IPS-20b (cell line): ENCODE results near the gene EPAS1.

Experiments used
- H3K27ac ChIP-seq: one replicate; pipeline ENCODE4 v1.5.1; 2013; ENCODE audit warnings: low read length
- H3K27me3 ChIP-seq: 2 replicates; pipeline ENCODE4 v1.6.1; 2013; ENCODE audit warnings: mild to moderate bottlenecking, low read length, inconsistent platforms; ENCODE audit not compliant: insufficient read depth
- H3K36me3 ChIP-seq: 2 replicates; pipeline ENCODE4 v1.6.1; 2013; ENCODE audit warnings: low read depth, mild to moderate bottlenecking, inconsistent platforms, low read length, moderate library complexity; ENCODE audit not compliant: insufficient read depth
- H3K4me1 ChIP-seq: 2 replicates; pipeline ENCODE4 v1.6.1; 2013; ENCODE audit warnings: mild to moderate bottlenecking, control low read depth, inconsistent platforms, low read length, moderate library complexity; ENCODE audit not compliant: insufficient read depth
- H3K4me3 ChIP-seq: 2 replicates; pipeline ENCODE4 v1.5.1; 2013; ENCODE audit warnings: mild to moderate bottlenecking, low read length, inconsistent platforms
- H3K9ac ChIP-seq: 2 replicates; pipeline ENCODE4 v1.6.1; 2013; ENCODE audit warnings: low read depth, mild to moderate bottlenecking, inconsistent platforms, low read length, moderate library complexity
- H3K9me3 ChIP-seq: 2 replicates; pipeline ENCODE4 v1.6.1; 2013; ENCODE audit warnings: mild to moderate bottlenecking, low read depth, low read length, inconsistent platforms; ENCODE audit not compliant: insufficient read depth

The EPAS1 gene

DNA sequence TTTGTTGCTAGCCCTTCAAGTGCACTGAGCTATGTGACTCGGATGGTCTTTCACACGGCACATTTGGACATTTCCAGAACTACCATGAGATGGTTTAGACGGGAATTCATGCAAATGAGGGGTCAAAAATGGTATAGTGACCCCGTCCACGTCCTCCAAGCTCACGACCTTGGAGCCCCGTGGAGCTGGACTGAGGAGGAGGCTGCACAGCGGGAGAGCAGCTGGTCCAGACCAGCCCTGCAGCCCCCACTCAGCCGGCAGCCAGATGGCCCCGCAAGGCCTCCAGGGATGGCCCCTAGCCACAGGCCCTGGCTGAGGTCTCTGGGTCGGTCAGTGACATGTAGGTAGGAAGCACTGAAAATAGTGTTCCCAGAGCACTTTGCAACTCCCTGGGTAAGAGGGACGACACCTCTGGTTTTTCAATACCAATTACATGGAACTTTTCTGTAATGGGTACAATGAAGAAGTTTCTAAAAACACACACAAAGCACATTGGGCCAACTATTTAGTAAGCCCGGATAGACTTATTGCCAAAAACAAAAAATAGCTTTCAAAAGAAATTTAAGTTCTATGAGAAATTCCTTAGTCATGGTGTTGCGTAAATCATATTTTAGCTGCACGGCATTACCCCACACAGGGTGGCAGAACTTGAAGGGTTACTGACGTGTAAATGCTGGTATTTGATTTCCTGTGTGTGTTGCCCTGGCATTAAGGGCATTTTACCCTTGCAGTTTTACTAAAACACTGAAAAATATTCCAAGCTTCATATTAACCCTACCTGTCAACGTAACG lies 88.8 kb downstream of the EPAS1 start:
- H3K27ac ChIP-seq: no peak overlapping the region
- no peak overlapping the region for H3K4me3 ChIP-seq
- no peaks in the 10 kb centered on the region for H3K4me1 ChIP-seq
- no peak overlapping the region for H3K9ac ChIP-seq
- no peaks in the 10 kb centered on the region for H3K9me3 ChIP-seq
- H3K27me3 ChIP-seq: no peaks in the 10 kb centered on the region
- no peaks in the 10 kb centered on the region for H3K36me3 ChIP-seq

DNA sequence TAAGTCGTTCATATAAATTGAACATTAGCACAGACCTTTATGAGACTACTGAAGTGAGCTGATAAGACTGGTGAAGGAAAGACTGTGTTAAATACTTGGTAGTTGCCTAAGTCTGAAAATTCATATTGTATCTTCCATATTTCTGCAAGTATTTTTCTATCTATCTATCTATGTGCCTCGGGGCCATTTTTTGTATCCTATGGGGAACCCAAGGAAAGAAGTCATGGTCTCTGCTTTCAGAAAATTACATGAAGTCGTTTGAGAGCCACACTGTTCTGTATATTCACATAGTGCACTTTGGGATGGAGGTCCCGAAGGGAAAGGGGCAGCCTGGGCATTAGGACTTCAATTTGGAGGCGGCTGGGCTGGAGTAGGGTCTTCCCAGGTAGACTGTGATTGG lies 89.6 kb downstream of the EPAS1 start:
- Histone ChIP-seq H3K36me3 (no peaks in the 10 kb centered on the region), H3K27ac (no peak overlapping the region), H3K9ac (no peak overlapping the region), H3K27me3 (no peaks in the 10 kb centered on the region), H3K9me3 (no peaks in the 10 kb centered on the region), H3K4me1 (no peaks in the 10 kb centered on the region), H3K4me3 (no peak overlapping the region)

DNA sequence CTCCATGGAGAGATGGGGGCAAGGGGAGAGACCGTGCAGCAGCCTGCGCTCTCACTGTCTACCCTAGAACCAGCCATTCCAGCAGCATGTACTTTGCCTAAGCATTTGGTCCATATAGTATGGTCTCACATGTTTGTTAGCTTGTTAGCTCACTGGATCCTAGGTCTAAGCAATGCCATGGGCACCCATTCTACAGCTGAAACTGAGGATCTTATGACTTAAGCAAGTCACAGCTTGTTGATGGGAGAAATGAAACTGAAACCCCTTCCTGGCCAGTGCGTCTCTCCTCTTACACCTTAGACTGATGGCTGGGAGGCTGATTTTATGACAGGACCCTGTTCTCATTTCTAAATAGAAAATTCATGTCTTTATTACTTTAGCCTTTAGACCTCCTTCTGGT lies 90.1 kb downstream of the EPAS1 start:
- Histone ChIP-seq H3K9me3 (no peaks in the 10 kb centered on the region), H3K36me3 (no peaks in the 10 kb centered on the region), H3K27ac (no peak overlapping the region), H3K9ac (no peak overlapping the region), H3K27me3 (no peaks in the 10 kb centered on the region), H3K4me1 (no peaks in the 10 kb centered on the region), H3K4me3 (no peak overlapping the region)

DNA sequence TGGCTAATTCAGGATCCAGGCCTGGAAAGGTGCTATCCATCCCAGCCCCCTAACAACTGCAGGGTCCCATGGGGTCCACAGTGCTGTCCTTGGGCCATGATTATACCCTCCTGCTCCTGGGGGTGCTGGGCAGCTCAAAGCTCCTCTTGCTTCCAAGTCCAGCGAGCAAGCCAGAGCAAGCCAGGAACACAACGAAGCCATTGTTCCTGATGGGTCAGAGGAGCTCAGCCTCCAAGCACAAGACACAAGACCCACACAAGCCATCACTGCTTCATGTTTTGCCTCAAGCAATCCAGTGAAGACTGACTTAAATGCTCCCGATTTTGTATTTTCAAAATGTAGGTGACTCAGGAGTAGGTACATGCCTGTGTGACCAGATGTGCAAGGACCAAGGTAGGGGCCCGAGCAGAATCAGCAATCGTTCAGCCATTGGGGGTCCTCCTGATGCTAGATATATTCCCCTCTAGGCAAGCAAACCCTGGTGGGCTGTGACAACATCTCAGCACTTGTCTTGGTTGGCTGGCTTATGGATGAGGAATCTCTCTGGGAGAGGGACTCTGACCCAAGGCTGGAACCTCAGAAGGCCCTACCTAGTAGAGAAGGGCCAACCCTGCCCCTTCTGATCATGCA lies 90.8 kb downstream of the EPAS1 start:
- H3K4me1 ChIP-seq: no peaks in the 10 kb centered on the region
- H3K4me3 ChIP-seq: no peak overlapping the region
- H3K9me3 ChIP-seq: no peaks in the 10 kb centered on the region
- no peaks in the 10 kb centered on the region for H3K27me3 ChIP-seq
- H3K36me3 ChIP-seq: no peaks in the 10 kb centered on the region
- H3K27ac ChIP-seq: no peak overlapping the region
- no peak overlapping the region for H3K9ac ChIP-seq

DNA sequence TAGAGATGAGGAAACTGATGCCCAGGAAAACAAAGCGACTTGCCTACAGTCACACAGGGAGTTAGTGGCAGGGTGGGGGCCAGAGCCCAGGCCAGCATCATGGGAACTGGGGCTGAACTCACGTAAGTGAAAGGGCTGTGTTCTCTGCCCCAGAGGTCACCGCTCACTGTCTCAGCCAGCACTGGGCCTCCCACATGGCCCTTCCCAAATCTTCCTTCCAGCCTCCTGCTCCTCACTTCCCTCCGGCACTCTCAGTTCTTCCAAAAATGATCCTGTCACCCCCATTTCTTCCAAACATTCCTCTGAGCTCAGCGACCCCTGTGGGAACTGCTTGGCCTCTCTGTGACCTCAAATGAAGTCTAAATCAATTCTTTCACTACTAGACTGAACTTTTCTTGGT lies 91.7 kb downstream of the EPAS1 start:
- no peaks in the 10 kb centered on the region for H3K36me3 ChIP-seq
- no peaks in the 10 kb centered on the region for H3K27me3 ChIP-seq
- no peaks in the 10 kb centered on the region for H3K9me3 ChIP-seq
- H3K27ac ChIP-seq: no peak overlapping the region
- no peak overlapping the region for H3K4me3 ChIP-seq
- no peak overlapping the region for H3K9ac ChIP-seq
- H3K4me1 ChIP-seq: no peaks in the 10 kb centered on the region

DNA sequence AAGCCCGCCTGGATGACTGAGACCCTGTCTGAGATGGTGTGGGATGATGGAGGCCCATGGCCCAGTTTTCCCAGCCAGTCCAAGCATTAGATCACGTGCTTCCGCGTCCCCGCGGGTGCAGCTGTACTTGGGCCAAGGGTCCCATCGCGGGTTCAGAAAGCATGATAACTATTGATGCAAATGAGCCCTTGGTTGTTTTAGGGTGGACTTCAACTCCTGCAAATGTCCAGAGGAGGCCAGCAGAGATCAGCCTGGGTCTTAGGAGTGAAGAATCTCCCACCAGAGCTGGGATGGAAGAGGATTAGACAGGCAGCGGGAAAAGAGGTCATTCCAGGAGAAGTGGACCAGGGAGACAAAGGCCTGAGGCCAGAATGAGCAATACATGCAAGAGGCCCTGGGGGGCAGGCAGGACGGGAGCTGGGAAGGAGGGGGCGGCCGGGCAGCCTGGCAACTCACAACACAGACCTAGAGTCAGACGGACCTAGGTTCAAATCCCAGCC lies 92.3 kb downstream of the EPAS1 start:
- Histone ChIP-seq H3K36me3 (no peaks in the 10 kb centered on the region), H3K9ac (no peak overlapping the region), H3K4me3 (no peak overlapping the region), H3K27me3 (no peaks in the 10 kb centered on the region), H3K9me3 (no peaks in the 10 kb centered on the region), H3K27ac (no peak overlapping the region), H3K4me1 (no peaks in the 10 kb centered on the region)

DNA sequence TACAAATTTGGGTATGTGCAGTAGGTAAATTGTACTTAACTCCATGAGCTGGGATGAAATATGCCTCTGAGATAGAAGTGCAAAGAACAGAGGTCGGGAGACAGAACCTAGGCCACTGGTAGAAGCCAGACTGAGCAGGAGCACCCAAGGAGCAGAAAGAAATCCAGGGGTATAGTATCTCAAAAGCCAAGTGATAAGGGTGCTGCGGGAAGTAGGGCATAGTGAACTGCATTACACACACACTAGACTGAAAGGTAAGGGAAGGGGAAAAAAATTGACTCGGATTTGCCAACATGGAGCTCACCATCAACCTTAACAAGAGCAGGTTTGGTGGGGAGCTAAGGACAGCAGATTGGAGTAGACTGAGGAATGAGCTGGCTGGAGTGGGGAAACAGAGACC lies 92.8 kb downstream of the EPAS1 start:
- H3K27ac ChIP-seq: no peak overlapping the region
- no peaks in the 10 kb centered on the region for H3K4me1 ChIP-seq
- H3K27me3 ChIP-seq: no peaks in the 10 kb centered on the region
- H3K36me3 ChIP-seq: no peaks in the 10 kb centered on the region
- H3K9ac ChIP-seq: no peak overlapping the region
- H3K9me3 ChIP-seq: no peaks in the 10 kb centered on the region
- no peak overlapping the region for H3K4me3 ChIP-seq

DNA sequence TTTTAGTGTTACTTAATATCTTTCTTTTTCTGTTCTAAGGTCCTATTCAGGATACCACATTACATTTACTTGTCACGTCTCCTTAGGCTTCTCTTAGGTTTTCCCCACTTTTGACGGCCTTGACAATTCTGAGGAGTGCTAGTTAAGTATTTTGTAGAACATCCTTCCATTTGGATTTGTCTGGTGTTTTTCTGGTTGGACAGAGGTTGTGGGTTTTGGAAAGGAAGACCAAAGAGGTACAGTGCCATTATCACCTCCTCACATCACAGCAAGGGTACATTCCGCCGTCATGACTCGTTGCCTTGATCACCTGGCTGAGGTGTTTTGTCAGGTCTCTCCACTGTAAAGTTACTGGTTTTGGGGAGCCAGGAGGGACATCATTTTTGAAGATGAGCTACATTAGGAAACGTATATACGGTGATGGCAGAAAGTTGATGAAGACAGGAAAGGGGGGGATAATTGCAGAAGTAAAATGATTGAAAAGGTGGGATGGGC lies 93.7 kb downstream of the EPAS1 start:
- no peak overlapping the region for H3K9ac ChIP-seq
- H3K4me1 ChIP-seq: no peaks in the 10 kb centered on the region
- H3K27ac ChIP-seq: no peak overlapping the region
- no peak overlapping the region for H3K4me3 ChIP-seq
- H3K27me3 ChIP-seq: no peaks in the 10 kb centered on the region
- no peaks in the 10 kb centered on the region for H3K9me3 ChIP-seq
- no peaks in the 10 kb centered on the region for H3K36me3 ChIP-seq

DNA sequence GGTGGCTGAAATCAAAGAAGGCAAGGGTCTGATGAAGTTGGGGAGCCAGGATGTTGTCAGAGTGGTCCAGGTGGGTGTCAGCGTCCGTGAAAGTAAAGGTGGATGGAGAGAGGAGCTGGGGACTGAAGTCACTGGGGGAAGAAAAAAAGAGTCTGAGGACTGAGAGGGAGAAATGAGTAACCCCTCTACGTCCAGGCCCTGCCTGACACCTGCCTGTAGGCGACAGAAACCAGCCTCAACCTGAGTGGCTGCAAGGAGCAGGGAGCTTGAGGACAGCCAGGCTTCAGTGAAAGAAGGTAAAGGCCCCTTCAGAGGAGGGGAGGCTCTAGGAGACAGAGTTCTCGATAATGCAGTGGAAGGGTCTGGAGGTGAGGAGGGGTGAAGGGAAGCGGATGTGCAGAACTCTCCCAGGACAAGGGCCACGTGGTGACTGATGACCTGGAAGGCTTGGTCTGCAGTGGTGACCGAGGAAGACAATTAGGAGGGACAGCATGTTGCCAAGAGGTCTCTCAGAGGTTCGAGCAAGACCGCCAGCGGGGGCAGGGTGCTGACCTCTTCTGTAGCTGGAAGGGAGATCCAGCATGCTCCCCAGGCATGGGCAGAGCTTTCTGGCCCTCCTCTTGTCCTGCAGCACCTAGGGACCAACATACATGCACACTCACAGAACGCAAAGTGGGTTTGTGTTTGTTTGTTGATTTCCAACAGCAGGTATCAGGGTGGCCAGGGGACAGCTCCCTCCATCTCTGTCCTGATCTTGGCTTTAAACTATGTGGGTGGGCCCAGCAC lies 95.5 kb downstream of the EPAS1 start:
- Histone ChIP-seq H3K9ac (no peak overlapping the region), H3K27me3 (no peaks in the 10 kb centered on the region), H3K27ac (no peak overlapping the region), H3K4me3 (no peak overlapping the region), H3K36me3 (no peaks in the 10 kb centered on the region), H3K9me3 (no peaks in the 10 kb centered on the region), H3K4me1 (no peaks in the 10 kb centered on the region)

DNA sequence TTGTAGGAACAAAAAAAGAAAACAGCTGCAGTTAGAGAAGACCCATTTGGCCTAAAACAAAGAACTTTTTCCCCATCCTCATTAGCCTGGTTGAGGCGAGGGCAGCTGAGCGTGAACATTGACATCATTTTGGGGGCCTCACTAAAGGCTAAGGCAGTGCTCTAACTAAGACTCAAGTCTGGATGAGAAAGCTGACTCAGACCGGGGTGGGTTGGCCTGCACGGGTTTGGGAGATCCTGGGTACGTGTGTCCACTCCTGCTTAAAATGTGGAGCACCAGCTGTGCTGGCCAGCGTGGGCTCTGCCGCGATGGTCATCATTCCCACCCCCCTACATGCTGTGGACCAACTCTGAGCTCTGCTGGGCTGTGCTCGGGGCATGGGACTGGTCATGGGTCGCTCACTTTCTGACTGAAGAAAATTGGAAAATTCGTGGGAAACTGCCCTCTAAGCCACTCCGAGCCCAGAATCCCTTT lies 96.2 kb downstream of the EPAS1 start:
- Histone ChIP-seq H3K9me3 (no peaks in the 10 kb centered on the region), H3K9ac (no peak overlapping the region), H3K4me3 (no peak overlapping the region), H3K36me3 (no peaks in the 10 kb centered on the region), H3K4me1 (no peaks in the 10 kb centered on the region), H3K27me3 (no peaks in the 10 kb centered on the region), H3K27ac (no peak overlapping the region)

DNA sequence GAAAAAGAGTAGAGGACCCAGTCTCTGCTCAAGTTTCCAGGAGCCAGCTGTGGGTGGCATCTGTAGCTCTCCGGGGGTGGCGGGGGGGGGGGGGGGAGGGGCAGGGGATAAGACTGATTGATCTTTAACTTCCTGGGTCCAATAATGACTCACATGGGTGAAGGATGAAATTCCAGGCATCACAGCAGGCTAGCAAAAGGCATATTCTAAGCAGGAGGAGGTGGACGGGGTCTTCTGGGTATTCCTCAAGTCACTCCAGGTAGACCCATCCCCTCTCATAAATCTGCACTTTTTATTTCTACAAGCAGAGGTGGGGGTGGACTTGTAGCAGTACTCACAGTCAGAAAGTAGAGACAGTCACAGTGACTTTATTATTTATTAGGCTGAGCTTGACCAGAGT lies 96.7 kb downstream of the EPAS1 start:
- Histone ChIP-seq H3K4me1 (no peaks in the 10 kb centered on the region), H3K27ac (no peak overlapping the region), H3K4me3 (no peak overlapping the region)

More for the DNA sequence above, 96.7 kb downstream of the EPAS1 start:
- H3K9ac ChIP-seq: no peak overlapping the region
- no peaks in the 10 kb centered on the region for H3K27me3 ChIP-seq
- H3K36me3 ChIP-seq: no peaks in the 10 kb centered on the region
- no peaks in the 10 kb centered on the region for H3K9me3 ChIP-seq
